GM06990 (cell line): ENCODE results near the gene MSI2.

Experiments used
- DNase-seq: peaks from one replicate; pipeline ENCODE4 v3.0.0-alpha.2; 2011; ENCODE audit not compliant: insufficient read length; ENCODE audit errors: extremely low read depth
- H3K27me3 ChIP-seq: replicated peaks from 2 replicates; pipeline ENCODE4 v1.6.0; 2011; ENCODE audit warnings: low read length; ENCODE audit not compliant: control insufficient read depth, insufficient read depth
- H3K36me3 ChIP-seq: 2 replicates; pipeline ENCODE4 v1.5.1; 2011; ENCODE audit warnings: low read length; ENCODE audit not compliant: control insufficient read depth, insufficient read depth
- H3K4me3 ChIP-seq: replicated peaks from 2 replicates; pipeline ENCODE4 v1.5.1; 2011; ENCODE audit warnings: low read depth, mild to moderate bottlenecking, control low read depth, low read length
- TF ChIP-seq, protein P1 (sequence below): IDR thresholded peaks from 2 replicates; pipeline ENCODE4 v1.5.1; 2011; ENCODE audit warnings: low read length, control low read depth, mild to moderate bottlenecking, inconsistent platforms; ENCODE audit not compliant: insufficient read depth, poor library complexity, severe bottlenecking

Gene MSI2

DNA sequence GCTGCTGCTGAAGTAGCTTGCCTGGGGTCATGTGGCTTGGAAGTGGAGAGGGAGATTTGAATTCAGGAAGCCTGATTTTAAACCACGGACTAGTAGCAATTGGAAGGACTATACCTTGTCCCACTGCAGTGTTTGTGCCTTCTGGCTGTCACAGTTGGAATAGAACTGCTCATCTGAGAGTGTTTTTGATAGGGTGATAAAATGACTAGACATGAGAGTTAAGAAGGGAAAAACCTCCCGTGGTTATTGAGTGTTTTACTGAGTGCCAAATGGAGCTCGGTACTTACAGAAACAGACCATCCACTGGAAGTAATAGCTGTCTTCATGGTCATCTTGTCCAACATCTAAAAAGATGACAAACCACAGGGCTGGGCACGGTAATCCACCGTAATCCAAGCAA, 70.4 kb downstream of the MSI2 start:
- Histone ChIP-seq H3K4me3 (no peak overlapping the region), H3K27me3 (no peaks in the 10 kb centered on the region), H3K36me3 (peaks cover 2% of the 10 kb centered on the region)
- TF ChIP-seq, protein P1, sequence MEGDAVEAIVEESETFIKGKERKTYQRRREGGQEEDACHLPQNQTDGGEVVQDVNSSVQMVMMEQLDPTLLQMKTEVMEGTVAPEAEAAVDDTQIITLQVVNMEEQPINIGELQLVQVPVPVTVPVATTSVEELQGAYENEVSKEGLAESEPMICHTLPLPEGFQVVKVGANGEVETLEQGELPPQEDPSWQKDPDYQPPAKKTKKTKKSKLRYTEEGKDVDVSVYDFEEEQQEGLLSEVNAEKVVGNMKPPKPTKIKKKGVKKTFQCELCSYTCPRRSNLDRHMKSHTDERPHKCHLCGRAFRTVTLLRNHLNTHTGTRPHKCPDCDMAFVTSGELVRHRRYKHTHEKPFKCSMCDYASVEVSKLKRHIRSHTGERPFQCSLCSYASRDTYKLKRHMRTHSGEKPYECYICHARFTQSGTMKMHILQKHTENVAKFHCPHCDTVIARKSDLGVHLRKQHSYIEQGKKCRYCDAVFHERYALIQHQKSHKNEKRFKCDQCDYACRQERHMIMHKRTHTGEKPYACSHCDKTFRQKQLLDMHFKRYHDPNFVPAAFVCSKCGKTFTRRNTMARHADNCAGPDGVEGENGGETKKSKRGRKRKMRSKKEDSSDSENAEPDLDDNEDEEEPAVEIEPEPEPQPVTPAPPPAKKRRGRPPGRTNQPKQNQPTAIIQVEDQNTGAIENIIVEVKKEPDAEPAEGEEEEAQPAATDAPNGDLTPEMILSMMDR = no peak
- no peak for DNase-seq

GRCh38 chr17:57327176-57327970, 71.0 kb downstream of the MSI2 start:
- no peak for DNase-seq
- H3K36me3 ChIP-seq = peaks cover 2% of the 10 kb centered on the region
- no peak overlapping the region for H3K4me3 ChIP-seq
- TF ChIP-seq, protein P1 = no peak
- H3K27me3 ChIP-seq = no peaks in the 10 kb centered on the region

DNA sequence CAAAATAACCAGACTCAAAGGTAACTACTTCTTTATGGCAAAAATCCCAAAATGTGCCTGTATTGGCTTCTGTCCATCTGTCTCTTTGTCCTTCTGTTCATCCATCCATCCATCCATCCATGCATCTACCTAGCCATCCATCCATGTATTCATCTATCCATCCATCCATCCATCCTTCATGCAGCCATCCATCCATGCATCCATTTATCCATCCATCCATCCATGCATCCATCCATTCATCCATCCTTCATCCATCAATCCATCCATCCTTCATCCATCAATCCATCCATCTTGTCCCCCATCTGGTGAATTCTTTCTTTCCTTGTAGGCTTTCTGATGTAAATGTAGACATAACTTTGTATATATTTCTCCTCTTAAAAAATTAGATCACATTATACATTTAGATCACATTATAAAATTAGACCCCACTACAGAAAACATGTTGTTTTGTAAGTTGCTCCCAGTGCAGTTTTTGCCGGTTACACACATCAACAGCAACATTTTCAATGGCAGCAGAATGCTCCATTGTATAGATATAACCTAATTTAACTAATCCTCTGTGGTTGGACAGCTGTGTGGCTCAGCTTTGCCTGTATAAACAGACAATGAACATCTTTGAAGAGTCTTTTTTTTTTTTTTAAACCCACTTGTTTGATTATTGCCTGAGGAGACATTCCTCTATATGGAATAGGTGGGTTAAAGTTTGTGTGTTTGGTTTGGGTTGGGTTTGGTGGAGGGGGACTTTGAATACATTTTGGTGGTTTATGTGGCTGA, 72.0 kb downstream of the MSI2 start:
- Histone ChIP-seq H3K27me3 (no peaks in the 10 kb centered on the region), H3K4me3 (no peak overlapping the region), H3K36me3 (peaks cover 2% of the 10 kb centered on the region)
- TF ChIP-seq, protein P1 = no peak
- DNase-seq = no peak

DNA sequence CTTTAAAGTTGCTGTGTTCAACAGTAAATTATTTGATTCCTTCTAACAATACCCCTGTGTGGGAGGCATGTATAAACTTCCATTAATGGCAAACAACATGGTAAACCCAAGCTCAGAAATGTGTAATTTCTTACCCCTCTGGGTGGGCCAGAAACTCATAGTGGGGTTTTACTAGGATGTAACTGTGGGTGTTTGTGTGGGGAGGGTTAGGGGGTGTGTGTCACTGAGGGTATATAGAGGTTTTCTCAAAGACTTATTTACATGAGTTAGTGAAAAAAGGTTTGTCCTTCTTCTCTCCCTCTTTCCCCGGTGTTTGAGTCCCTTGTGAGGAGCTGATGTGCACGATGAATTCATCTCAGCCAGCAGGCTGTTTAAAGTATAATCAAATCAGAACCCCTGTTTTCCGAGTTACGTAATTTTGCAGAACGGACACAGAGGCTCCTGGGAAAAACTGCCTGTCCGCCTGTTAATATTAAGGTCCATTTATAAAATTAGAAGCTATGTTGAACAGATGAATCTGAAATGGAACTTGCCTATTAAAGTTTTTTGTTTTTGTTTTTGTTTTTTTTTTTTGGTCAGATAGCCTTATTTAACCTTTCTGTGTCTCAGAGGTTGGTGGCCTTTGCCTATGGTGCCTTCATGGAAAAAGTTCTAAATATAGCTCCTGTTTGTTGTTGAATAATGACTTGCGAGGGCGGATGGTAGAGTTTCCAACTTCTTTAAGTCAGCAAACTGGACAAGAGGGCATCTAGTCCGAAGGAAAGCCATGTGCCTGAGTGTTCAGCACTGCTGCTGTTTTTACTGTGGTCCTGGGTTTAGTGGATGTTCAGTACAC, 73.3 kb downstream of the MSI2 start:
- Histone ChIP-seq H3K36me3 (peaks cover under 1% of the 10 kb centered on the region), H3K4me3 (no peak overlapping the region), H3K27me3 (no peaks in the 10 kb centered on the region)
- TF ChIP-seq, protein P1 = no peak
- no peak for DNase-seq

DNA sequence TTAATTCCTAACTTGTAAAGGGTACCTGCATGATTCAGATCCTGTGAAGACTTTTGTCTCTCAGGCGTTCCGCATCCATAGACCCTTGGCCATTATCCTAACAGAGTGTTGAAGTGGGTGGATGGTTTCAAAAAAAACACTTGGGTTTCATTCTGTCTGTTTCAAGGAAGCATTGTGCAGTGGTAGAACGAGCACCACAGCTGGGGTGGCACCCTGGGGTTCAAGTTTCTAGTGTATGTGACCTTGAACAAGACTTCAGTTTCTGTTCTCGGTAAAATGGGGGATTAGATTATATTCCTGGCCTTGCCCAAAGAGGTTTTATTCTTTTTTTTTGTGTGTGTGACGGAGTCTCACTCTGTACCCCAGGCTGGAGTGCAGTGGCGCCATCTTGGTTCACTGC, 74.3 kb downstream of the MSI2 start:
- TF ChIP-seq, protein P1 = no peak
- no peak for DNase-seq
- Histone ChIP-seq H3K36me3 (no peaks in the 10 kb centered on the region; the same call in none of the 2 replicates), H3K27me3 (no peaks in the 10 kb centered on the region), H3K4me3 (no peak overlapping the region)
